OCI-LY3 (cell line): ENCODE data around the gene NUP188.
"Not testable (repeated sequence)": the region's sequence is repeated elsewhere in the genome, so short reads cannot be mapped to it uniquely, and the experiment has no call there.

Experiments used
- H2AFZ ChIP-seq: fragments of 200-600, 300-600 bp; shearing (Covaris generic); 2 replicates; pipeline ENCODE4 v1.6.0; 2014; ENCODE audit warnings: antibody characterized with exemption, low read depth, low read length
- H3K27ac ChIP-seq: fragments of 200-600, 300-600 bp; sonication (generic); 2 replicates; pipeline ENCODE4 v1.5.1; 2014; ENCODE audit warnings: mild to moderate bottlenecking, low read length, moderate library complexity, mixed read lengths
- H3K27me3 ChIP-seq: fragments of 200-600, 300-600 bp; sonication (generic); 2 replicates; pipeline ENCODE4 v1.6.1; 2014; ENCODE audit warnings: low read depth, low read length, mixed read lengths
- H3K36me3 ChIP-seq: fragments of 200-600, 300-600 bp; sonication (generic); replicated peaks from 2 replicates; pipeline ENCODE3; 2014; ENCODE audit warnings: low read depth, low read length, mixed read lengths
- H3K4me1 ChIP-seq: fragments of 300-600, 200-600 bp; sonication (generic); 2 replicates; pipeline ENCODE4 v1.6.1; 2014; ENCODE audit warnings: low read length, mixed read lengths
- H3K4me2 ChIP-seq: fragments of 200-600, 300-600 bp; sonication (generic); 2 replicates; pipeline ENCODE4 v1.6.1; 2014; ENCODE audit warnings: low read length, mixed read lengths
- H3K4me3 ChIP-seq: fragments of 300-600, 200-600 bp; sonication (generic); 2 replicates; pipeline ENCODE4 v1.5.1; 2014; ENCODE audit warnings: antibody characterized with exemption, mild to moderate bottlenecking, low read length, moderate library complexity
- H3K79me2 ChIP-seq: fragments of 300-600, 200-600 bp; shearing (Covaris generic); 2 replicates; pipeline ENCODE4 v1.6.1; 2014; ENCODE audit warnings: mild to moderate bottlenecking, low read length, mixed read lengths
- H3K9ac ChIP-seq: fragments of 300-600, 200-600 bp; shearing (Covaris generic); 2 replicates; pipeline ENCODE4 v1.6.0; 2014; ENCODE audit warnings: mild to moderate bottlenecking, low read length, moderate library complexity
- H3K9me3 ChIP-seq: fragments of 200-600, 300-600 bp; shearing (Covaris generic); 2 replicates; pipeline ENCODE4 v1.6.1; 2014; ENCODE audit warnings: low read length, mixed read lengths; ENCODE audit not compliant: insufficient read depth
- H4K20me1 ChIP-seq: fragments of 200-600, 300-600 bp; sonication (generic); 2 replicates; pipeline ENCODE4 v1.6.1; 2016; ENCODE audit warnings: low read length, mixed read lengths; ENCODE audit not compliant: insufficient read depth
- CTCF ChIP-seq: fragments of 200-600, 300-600 bp; sonication (generic); IDR thresholded peaks from 2 replicates; pipeline ENCODE4 v1.5.1; 2014; ENCODE audit warnings: antibody characterized with exemption, low read length, low read depth
- EZH2phosphoT487 ChIP-seq: fragments of 200-600 bp; shearing (Covaris generic); IDR thresholded peaks from 2 replicates; pipeline ENCODE4 v1.6.1; 2018; ENCODE audit warnings: antibody characterized with exemption, mixed run types, low read depth

The NUP188 gene

GRCh38 chr9:129030191-129030590, 82.7 kb downstream of the NUP188 start:
- peaks cover 6% of the 10 kb centered on the region; the same call in 1 of the 2 replicates for H4K20me1 ChIP-seq
- H3K9ac ChIP-seq, result no peak overlapping the region
- H3K27me3 ChIP-seq, result no peaks in the 10 kb centered on the region
- peaks cover 8% of the 10 kb centered on the region for H3K4me1 ChIP-seq
- no peak for TF ChIP-seq EZH2phosphoT487
- no peak for TF ChIP-seq CTCF
- H2AFZ ChIP-seq, result no peak overlapping the region
- no peaks in the 10 kb centered on the region for H3K36me3 ChIP-seq
- H3K9me3 ChIP-seq, result no peaks in the 10 kb centered on the region
- peaks cover 20% of the 10 kb centered on the region for H3K79me2 ChIP-seq
- H3K4me3 ChIP-seq, result no peak overlapping the region
- H3K4me2 ChIP-seq, result no peak overlapping the region
- no peak overlapping the region for H3K27ac ChIP-seq

DNA sequence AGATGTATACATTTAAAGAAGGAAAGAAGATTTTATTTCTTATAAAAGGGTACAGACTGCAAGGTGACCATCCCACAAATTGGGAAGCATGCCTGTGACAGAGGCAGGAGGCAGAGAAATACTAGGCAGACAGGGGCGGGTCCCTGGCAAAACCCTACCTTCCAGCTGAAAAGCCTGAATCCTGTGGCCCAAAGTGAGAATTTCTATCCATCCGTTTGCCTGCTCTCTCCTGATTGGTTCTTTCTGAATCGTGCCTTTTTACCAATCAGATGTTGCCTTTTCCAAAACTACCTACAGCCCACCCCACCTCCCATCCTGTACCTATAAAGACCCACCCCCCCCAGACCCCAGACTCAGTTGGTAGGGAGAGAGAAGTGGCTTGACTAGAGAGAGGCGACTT, 84.0 kb downstream of the NUP188 start:
- no peak overlapping the region for H2AFZ ChIP-seq
- H3K9me3 ChIP-seq, result no peaks in the 10 kb centered on the region
- no peaks in the 10 kb centered on the region for H3K27me3 ChIP-seq
- no peak overlapping the region for H3K9ac ChIP-seq
- no peaks in the 10 kb centered on the region for H4K20me1 ChIP-seq
- H3K27ac ChIP-seq, result no peak overlapping the region
- H3K36me3 ChIP-seq, result no peaks in the 10 kb centered on the region
- H3K4me3 ChIP-seq, result no peak overlapping the region
- TF ChIP-seq EZH2phosphoT487, result no peak
- TF ChIP-seq CTCF, result no peak
- H3K4me2 ChIP-seq, result no peak overlapping the region
- peaks cover 14% of the 10 kb centered on the region for H3K79me2 ChIP-seq
- peaks cover 10% of the 10 kb centered on the region for H3K4me1 ChIP-seq

DNA sequence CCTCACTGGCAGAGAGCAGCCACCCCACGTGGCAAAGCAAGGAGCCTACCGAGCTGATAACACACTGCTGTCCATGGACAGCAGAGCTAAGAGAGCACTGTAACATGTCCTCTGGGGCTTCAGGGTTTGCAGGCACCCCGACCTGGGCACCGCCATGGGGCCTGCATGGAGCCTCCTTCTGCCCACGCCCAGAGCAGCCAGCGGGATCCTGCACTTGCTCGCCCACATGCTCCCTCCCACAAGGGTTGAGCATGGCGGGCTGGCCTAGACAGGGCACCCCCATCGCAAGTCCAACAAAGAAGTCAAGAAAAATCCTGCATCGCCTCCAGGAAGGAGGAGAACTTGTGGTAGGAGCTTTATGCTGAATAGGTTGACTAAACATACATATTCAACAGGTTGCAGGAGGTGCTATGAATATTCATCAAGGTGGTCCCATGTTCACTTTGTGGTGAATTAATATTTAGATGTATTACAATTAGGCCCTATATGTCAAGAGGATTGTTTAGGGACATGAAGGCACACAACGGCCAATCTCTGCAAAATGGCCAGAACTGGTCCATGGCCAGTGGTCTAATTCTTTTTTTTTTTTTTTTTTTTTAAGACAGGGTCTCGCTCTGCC, 85.2 kb downstream of the NUP188 start:
- Histone ChIP-seq H3K36me3 (no peaks in the 10 kb centered on the region), H3K9me3 (no peaks in the 10 kb centered on the region), H3K4me1 (peaks cover 7% of the 10 kb centered on the region), H3K79me2 (peaks cover 14% of the 10 kb centered on the region), H2AFZ (no peak overlapping the region), H3K4me3 (no peak overlapping the region), H4K20me1 (no peaks in the 10 kb centered on the region), H3K4me2 (no peak overlapping the region), H3K9ac (no peak overlapping the region), H3K27me3 (no peaks in the 10 kb centered on the region), H3K27ac (no peak overlapping the region)
- no peak for TF ChIP-seq CTCF
- TF ChIP-seq EZH2phosphoT487, result no peak

DNA sequence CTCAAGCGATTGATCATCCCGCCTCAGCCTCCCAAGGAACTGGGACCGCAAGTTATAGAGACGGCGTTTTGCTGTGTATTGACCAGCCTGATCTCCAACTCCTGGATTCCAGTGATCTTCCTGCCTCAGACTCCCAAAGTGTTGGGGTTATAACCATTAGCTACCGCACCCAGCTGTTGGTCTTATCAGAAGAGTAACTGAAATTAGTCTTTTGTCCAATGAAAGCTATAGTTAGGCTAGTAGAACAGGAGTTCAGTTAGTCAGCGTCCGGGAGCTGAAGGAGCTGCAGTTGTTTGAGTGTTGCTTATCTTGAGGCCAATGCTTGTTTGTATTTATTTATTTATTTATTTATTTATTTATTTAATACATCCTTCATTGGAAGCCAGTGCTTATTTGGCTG, 85.7 kb downstream of the NUP188 start:
- Histone ChIP-seq H4K20me1 (no peaks in the 10 kb centered on the region), H3K9ac (no peak overlapping the region), H2AFZ (no peak overlapping the region), H3K36me3 (no peaks in the 10 kb centered on the region), H3K27ac (no peak overlapping the region), H3K9me3 (no peaks in the 10 kb centered on the region), H3K27me3 (no peaks in the 10 kb centered on the region), H3K79me2 (peaks cover 16% of the 10 kb centered on the region), H3K4me3 (no peak overlapping the region), H3K4me2 (no peak overlapping the region), H3K4me1 (peaks cover 10% of the 10 kb centered on the region)
- TF ChIP-seq EZH2phosphoT487 (no peak), CTCF (no peak)

DNA sequence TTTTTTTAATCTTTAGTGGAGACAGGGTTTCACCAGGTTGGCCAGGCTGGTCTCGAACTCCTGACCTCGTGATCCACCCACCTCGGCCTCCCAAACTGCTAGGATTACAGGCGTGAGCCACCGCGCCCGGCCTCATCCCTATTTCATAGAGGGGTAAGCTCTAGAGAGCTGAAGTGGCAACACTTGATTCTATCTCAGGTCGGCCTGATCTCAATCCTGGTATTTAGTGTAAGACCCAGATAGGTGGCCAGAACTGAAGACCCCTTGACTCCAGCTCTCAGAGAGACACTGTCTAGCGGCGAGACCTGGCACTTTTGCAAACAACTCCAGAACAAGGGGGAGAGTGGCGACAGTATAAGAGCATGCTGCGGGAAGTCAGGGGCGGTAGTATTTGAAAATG, 88.3 kb downstream of the NUP188 start:
- H2AFZ ChIP-seq, result peak overlapping the region; percentile 98
- peak overlapping the region; percentile 95 for H3K4me2 ChIP-seq
- not testable (repeated sequence) for H3K9me3 ChIP-seq, H4K20me1 ChIP-seq, H3K27me3 ChIP-seq, H3K36me3 ChIP-seq
- H3K9ac ChIP-seq, result peak overlapping the region; percentile 84
- H3K79me2 ChIP-seq, result peaks cover 19% of the 10 kb centered on the region
- H3K4me1 ChIP-seq, result peaks cover 10% of the 10 kb centered on the region
- H3K27ac ChIP-seq, result peak overlapping the region; percentile 38; the same call in 1 of the 2 replicates
- peak overlapping the region; percentile 88 for H3K4me3 ChIP-seq
